Thyroid gland (tissue), 4 donors: ENCODE measurements around the gene C4B.

Experiments used
- POLR2A ChIP-seq, 2 donors: fragments of 450-650 bp; IDR thresholded peaks; one replicate each; pipeline ENCODE4 v1.6.1; 2017; ENCODE audit warnings: antibody characterized with exemption in 2 of 2, mild to moderate bottlenecking in 2 of 2, moderate library complexity in 1 of 2
- TF ChIP-seq, protein P1 (sequence below), 6 experiments: fragments of 200-600 bp in 3 of 6; fragments of 450-650 bp in 3 of 6; sonication (generic) in 3 of 6; IDR thresholded peaks; one replicate each; pipeline ENCODE4 v1.5.1; 2016 to 2019; ENCODE audit warnings: antibody characterized with exemption in 6 of 6, mild to moderate bottlenecking in 2 of 6, inconsistent platforms in 1 of 6, moderate library complexity in 1 of 6

DNA sequence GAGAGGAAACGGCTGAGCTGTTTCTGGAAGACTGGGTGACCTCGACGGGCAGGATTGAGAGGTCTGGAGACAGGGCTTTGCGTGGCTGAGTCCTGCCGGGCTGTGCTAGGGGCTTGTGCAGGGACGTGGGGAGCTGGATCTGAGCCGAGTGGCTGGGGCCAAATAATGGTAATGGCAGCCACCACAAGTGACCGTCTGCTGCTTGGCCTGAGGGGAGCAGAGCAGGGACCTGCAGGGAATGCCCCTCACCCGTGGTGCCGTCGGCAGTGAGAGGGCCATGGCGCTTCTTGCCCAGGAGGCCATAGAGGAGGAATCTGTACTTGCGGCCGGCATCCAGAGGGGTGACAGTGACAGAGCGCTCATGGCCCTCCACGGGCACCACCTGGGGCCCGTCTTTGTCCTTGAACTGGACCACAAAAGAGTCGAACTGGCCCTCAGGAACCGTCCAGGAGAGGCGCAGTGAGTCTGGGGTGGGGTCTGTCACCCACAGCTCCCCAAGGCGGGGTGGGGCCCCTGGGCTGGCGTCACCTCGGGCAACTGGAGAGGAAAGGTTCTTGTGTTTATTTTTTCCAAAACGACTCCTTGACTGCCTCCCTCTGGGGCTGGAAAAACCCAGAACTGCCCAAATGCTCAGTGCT lies 55.4 kb downstream of the C4B start:
- TF ChIP-seq, protein P1, sequence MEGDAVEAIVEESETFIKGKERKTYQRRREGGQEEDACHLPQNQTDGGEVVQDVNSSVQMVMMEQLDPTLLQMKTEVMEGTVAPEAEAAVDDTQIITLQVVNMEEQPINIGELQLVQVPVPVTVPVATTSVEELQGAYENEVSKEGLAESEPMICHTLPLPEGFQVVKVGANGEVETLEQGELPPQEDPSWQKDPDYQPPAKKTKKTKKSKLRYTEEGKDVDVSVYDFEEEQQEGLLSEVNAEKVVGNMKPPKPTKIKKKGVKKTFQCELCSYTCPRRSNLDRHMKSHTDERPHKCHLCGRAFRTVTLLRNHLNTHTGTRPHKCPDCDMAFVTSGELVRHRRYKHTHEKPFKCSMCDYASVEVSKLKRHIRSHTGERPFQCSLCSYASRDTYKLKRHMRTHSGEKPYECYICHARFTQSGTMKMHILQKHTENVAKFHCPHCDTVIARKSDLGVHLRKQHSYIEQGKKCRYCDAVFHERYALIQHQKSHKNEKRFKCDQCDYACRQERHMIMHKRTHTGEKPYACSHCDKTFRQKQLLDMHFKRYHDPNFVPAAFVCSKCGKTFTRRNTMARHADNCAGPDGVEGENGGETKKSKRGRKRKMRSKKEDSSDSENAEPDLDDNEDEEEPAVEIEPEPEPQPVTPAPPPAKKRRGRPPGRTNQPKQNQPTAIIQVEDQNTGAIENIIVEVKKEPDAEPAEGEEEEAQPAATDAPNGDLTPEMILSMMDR (IDR thresholded peaks at IDR 0.05): no peak
- no peak for TF ChIP-seq POLR2A (IDR thresholded peaks at IDR 0.05)
